H1 (cell line): ENCODE data around the gene RFC3. TPM values are rescaled to one million over a fixed set of nuclear protein-coding genes. Genes with fewer than 3 reads are reported as not detected.

Experiments
- CBX5 ChIP-seq: fragments of 300-800, 300-1000 bp; sonication (generic); IDR thresholded peaks from 2 replicates; pipeline ENCODE4 v1.7.1; 2016; ENCODE audit warnings: antibody characterized with exemption, low read length, low read depth
- CTCF ChIP-seq, 3 experiments: IDR thresholded peaks; 1 replicate in 2 of 3; 2 replicates in 1 of 3; pipeline versions ENCODE4 v1.5.1 to v1.6.1; 2011; ENCODE audit warnings: low read length in 3 of 3, mild to moderate bottlenecking in 3 of 3, inconsistent platforms in 2 of 3, low read depth in 1 of 3, moderate library complexity in 1 of 3; ENCODE audit not compliant: insufficient read depth in 1 of 3; ENCODE audit errors: control extremely low read depth in 1 of 3
- GTF2F1 ChIP-seq: IDR thresholded peaks from 2 replicates; pipeline ENCODE4 v1.6.1; 2012; ENCODE audit warnings: low read depth, low read length, improper control_type of control experiment, borderline replicate concordance
- KDM4A ChIP-seq: IDR thresholded peaks from one replicate; pipeline ENCODE4 v1.7.1; 2012; ENCODE audit warnings: low read depth, mild to moderate bottlenecking, moderate library complexity, low read length, inconsistent platforms; ENCODE audit not compliant: severe bottlenecking
- SUZ12 ChIP-seq: fragments of 200-600 bp; sonication (generic); IDR thresholded peaks from 2 replicates; pipeline ENCODE4 v1.6.1; 2012; ENCODE audit warnings: mild to moderate bottlenecking, inconsistent platforms, low read length, moderate library complexity, mixed read lengths
- polyA plus RNA-seq, 7 experiments: library from polyadenylated mRNA; depleted of rRNA in 3 of 7; stranded (reverse) in 5 of 7; unstranded in 2 of 7; fragments of >200 nt in 5 of 7; fragments of 200-250 nt in 2 of 7; gene quantifications; 1 replicate in 5 of 7; 2 replicates in 1 of 7; 4 replicates in 1 of 7; pipeline versions ENCODE4 v1.2.1 to v1.2.3, GENCODE V29; 2011 to 2013; ENCODE audit warnings: missing spikeins in 2 of 7, mixed read lengths in 2 of 7
- total RNA-seq: library from RNA; stranded (reverse); fragmentation: NEBNext Ultra II Directional; extraction: Animal tissue kit (Norgen Biotek cat#: 25700); gene quantifications from 2 replicates; pipeline ENCODE4 v1.2.1, GENCODE V29; 2021
- TF ChIP-seq, protein P1 (sequence below): fragments of 300-600 bp; sonication (generic); IDR thresholded peaks from 2 replicates; pipeline ENCODE4 v1.7.1; 2012; ENCODE audit warnings: low read length, moderate library complexity, mild to moderate bottlenecking, inconsistent platforms; ENCODE audit not compliant: insufficient replicate concordance

RFC3 gene
- total and polyA plus RNA-seq, 2 of the 8 experiments (the other 6 are each of a cell fraction or from before 2014, with no cell fraction given) = 26.4 to 45.6 TPM

- no peak for TF ChIP-seq CBX5
- no peak for TF ChIP-seq CTCF (IDR thresholded peaks at IDR 0.05; ENCODE audit: control extremely low read depth in 1 of 3, insufficient read depth in 1 of 3, low read depth in 1 of 3, low read length in 3 of 3)
- TF ChIP-seq KDM4A = no peak
- no peak for TF ChIP-seq GTF2F1
- TF ChIP-seq, protein P1, sequence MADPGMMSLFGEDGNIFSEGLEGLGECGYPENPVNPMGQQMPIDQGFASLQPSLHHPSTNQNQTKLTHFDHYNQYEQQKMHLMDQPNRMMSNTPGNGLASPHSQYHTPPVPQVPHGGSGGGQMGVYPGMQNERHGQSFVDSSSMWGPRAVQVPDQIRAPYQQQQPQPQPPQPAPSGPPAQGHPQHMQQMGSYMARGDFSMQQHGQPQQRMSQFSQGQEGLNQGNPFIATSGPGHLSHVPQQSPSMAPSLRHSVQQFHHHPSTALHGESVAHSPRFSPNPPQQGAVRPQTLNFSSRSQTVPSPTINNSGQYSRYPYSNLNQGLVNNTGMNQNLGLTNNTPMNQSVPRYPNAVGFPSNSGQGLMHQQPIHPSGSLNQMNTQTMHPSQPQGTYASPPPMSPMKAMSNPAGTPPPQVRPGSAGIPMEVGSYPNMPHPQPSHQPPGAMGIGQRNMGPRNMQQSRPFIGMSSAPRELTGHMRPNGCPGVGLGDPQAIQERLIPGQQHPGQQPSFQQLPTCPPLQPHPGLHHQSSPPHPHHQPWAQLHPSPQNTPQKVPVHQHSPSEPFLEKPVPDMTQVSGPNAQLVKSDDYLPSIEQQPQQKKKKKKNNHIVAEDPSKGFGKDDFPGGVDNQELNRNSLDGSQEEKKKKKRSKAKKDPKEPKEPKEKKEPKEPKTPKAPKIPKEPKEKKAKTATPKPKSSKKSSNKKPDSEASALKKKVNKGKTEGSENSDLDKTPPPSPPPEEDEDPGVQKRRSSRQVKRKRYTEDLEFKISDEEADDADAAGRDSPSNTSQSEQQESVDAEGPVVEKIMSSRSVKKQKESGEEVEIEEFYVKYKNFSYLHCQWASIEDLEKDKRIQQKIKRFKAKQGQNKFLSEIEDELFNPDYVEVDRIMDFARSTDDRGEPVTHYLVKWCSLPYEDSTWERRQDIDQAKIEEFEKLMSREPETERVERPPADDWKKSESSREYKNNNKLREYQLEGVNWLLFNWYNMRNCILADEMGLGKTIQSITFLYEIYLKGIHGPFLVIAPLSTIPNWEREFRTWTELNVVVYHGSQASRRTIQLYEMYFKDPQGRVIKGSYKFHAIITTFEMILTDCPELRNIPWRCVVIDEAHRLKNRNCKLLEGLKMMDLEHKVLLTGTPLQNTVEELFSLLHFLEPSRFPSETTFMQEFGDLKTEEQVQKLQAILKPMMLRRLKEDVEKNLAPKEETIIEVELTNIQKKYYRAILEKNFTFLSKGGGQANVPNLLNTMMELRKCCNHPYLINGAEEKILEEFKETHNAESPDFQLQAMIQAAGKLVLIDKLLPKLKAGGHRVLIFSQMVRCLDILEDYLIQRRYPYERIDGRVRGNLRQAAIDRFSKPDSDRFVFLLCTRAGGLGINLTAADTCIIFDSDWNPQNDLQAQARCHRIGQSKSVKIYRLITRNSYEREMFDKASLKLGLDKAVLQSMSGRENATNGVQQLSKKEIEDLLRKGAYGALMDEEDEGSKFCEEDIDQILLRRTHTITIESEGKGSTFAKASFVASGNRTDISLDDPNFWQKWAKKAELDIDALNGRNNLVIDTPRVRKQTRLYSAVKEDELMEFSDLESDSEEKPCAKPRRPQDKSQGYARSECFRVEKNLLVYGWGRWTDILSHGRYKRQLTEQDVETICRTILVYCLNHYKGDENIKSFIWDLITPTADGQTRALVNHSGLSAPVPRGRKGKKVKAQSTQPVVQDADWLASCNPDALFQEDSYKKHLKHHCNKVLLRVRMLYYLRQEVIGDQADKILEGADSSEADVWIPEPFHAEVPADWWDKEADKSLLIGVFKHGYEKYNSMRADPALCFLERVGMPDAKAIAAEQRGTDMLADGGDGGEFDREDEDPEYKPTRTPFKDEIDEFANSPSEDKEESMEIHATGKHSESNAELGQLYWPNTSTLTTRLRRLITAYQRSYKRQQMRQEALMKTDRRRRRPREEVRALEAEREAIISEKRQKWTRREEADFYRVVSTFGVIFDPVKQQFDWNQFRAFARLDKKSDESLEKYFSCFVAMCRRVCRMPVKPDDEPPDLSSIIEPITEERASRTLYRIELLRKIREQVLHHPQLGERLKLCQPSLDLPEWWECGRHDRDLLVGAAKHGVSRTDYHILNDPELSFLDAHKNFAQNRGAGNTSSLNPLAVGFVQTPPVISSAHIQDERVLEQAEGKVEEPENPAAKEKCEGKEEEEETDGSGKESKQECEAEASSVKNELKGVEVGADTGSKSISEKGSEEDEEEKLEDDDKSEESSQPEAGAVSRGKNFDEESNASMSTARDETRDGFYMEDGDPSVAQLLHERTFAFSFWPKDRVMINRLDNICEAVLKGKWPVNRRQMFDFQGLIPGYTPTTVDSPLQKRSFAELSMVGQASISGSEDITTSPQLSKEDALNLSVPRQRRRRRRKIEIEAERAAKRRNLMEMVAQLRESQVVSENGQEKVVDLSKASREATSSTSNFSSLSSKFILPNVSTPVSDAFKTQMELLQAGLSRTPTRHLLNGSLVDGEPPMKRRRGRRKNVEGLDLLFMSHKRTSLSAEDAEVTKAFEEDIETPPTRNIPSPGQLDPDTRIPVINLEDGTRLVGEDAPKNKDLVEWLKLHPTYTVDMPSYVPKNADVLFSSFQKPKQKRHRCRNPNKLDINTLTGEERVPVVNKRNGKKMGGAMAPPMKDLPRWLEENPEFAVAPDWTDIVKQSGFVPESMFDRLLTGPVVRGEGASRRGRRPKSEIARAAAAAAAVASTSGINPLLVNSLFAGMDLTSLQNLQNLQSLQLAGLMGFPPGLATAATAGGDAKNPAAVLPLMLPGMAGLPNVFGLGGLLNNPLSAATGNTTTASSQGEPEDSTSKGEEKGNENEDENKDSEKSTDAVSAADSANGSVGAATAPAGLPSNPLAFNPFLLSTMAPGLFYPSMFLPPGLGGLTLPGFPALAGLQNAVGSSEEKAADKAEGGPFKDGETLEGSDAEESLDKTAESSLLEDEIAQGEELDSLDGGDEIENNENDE = no peak
- no peak for TF ChIP-seq SUZ12
These were observed 30.8 kb upstream of the RFC3 start (continued) for GRCh38 chr13:33787051-33787591.
